Right hindlimb (tissue), 1 donor: ENCODE results near the gene CUX1.
"Not testable (repeated sequence)": the region's sequence is repeated elsewhere in the genome, so short reads cannot be mapped to it uniquely, and the experiment has no call there.

Experiments used
- DNase-seq: peaks from one replicate; pipeline ENCODE4 v3.0.0-alpha.2; 2018

Gene CUX1

GRCh38 chr7:102327183-102327582 lies 509.8 kb downstream of the CUX1 start:
- not testable (repeated sequence) for DNase-seq

GRCh38 chr7:102328863-102329262 lies 511.4 kb downstream of the CUX1 start:
- DNase-seq = not testable (repeated sequence)

- not testable (repeated sequence) for DNase-seq
Observed at GRCh38 chr7:102329366-102329765, 511.9 kb downstream of the CUX1 start.

- DNase-seq = not testable (repeated sequence)
Observed at GRCh38 chr7:102330666-102331460, 513.4 kb downstream of the CUX1 start.
